ENCODE results near the gene SKAP1. TPM values are rescaled to one million over a fixed set of nuclear protein-coding genes. Genes with fewer than 3 reads are reported as not detected.

SKAP1 gene
- total and polyA plus RNA-seq, 2 of the 13 experiments (the other 11 are each of a cell fraction or from before 2014, with no cell fraction given) = 0.21 TPM; not detected in 1

DNA sequence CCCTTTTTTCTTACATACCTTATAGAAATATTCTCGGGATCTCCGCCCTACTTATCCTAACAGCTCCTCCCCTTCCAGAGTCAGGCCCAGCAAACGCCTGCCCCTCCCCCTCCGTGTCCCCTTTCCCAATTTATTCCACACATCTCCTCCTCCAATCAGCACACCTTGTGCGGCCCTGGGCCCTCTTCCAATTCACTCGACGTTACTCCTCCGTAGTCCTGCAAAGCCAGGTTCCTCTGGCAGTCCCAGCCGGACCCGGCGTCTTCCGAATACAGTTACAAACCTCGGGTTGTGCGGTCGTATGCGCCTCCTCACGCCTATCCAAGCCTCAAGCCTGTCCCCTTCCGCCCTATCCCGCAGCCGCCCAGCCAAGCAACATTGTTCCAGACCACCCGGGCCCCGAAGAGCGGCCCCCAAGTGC, 329.4 kb downstream of the SKAP1 start (continued):
- TF ChIP-seq, protein P1, sequence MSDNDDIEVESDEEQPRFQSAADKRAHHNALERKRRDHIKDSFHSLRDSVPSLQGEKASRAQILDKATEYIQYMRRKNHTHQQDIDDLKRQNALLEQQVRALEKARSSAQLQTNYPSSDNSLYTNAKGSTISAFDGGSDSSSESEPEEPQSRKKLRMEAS (IDR thresholded peaks at IDR 0.05) = no peak
- TF ChIP-seq, protein P2, sequence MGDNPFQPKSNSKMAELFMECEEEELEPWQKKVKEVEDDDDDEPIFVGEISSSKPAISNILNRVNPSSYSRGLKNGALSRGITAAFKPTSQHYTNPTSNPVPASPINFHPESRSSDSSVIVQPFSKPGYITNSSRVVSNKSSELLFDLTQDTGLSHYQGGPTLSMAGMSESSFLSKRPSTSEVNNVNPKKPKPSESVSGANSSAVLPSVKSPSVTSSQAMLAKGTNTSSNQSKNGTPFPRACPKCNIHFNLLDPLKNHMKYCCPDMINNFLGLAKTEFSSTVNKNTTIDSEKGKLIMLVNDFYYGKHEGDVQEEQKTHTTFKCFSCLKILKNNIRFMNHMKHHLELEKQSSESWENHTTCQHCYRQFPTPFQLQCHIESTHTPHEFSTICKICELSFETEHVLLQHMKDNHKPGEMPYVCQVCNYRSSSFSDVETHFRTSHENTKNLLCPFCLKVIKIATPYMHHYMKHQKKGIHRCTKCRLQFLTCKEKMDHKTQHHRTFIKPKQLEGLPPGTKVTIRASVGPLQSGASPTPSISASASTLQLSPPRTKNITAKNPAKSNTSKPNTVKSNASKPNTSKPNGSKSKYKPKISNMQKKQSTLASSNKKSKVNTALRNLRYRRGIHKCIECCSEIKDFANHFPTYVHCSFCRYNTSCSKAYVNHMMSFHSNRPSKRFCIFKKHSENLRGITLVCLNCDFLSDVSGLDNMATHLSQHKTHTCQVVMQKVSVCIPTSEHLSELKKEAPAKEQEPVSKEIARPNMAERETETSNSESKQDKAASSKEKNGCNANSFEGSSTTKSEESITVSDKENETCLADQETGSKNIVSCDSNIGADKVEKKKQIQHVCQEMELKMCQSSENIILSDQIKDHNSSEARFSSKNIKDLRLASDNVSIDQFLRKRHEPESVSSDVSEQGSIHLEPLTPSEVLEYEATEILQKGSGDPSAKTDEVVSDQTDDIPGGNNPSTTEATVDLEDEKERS (CRISPR knock-in tag; IDR thresholded peaks at IDR 0.05) = no peak
- TF ChIP-seq U2AF2 (IDR thresholded peaks at IDR 0.05; ENCODE audit: low read depth, low read length) (no peak), ZNF205 (CRISPR knock-in tag; IDR thresholded peaks at IDR 0.05) (no peak), ZBTB21 (CRISPR knock-in tag; IDR thresholded peaks at IDR 0.05) (no peak), SRSF9 (IDR thresholded peaks at IDR 0.05; ENCODE audit: borderline replicate concordance, insufficient read depth, low read depth, low read length, poor library complexity, severe bottlenecking) (no peak), HES4 (CRISPR knock-in tag; IDR thresholded peaks at IDR 0.05; ENCODE audit: borderline replicate concordance) (no peak; the same call in 1 of the 2 replicates), ZNF343 (CRISPR knock-in tag; IDR thresholded peaks at IDR 0.05) (no peak), MEIS2 (CRISPR knock-in tag; IDR thresholded peaks at IDR 0.05) (no peak), ZNF33A (CRISPR knock-in tag; IDR thresholded peaks at IDR 0.05; ENCODE audit: borderline replicate concordance) (0 out of 2 replicates have a peak, but pooled peaks have one; percentile 15), ZBTB7B (CRISPR knock-in tag; IDR thresholded peaks at IDR 0.05) (0 out of 2 replicates have a peak, but pooled peaks have one; percentile 64), NCOR1 (IDR thresholded peaks at IDR 0.05; ENCODE audit: borderline replicate concordance, low read length) (no peak), CCAR2 (optimal IDR thresholded peaks at IDR 0.05; ENCODE audit: low read depth, low read length) (no peak), MED13 (CRISPR knock-in tag; IDR thresholded peaks at IDR 0.05) (no peak), ZBTB38 (CRISPR knock-in tag; IDR thresholded peaks at IDR 0.05) (no peak), SCMH1 (CRISPR knock-in tag; IDR thresholded peaks at IDR 0.05; ENCODE audit: borderline replicate concordance) (no peak), ZNF75D (CRISPR knock-in tag; IDR thresholded peaks at IDR 0.05; ENCODE audit: borderline replicate concordance) (no peak)
- TF ChIP-seq, protein P3, sequence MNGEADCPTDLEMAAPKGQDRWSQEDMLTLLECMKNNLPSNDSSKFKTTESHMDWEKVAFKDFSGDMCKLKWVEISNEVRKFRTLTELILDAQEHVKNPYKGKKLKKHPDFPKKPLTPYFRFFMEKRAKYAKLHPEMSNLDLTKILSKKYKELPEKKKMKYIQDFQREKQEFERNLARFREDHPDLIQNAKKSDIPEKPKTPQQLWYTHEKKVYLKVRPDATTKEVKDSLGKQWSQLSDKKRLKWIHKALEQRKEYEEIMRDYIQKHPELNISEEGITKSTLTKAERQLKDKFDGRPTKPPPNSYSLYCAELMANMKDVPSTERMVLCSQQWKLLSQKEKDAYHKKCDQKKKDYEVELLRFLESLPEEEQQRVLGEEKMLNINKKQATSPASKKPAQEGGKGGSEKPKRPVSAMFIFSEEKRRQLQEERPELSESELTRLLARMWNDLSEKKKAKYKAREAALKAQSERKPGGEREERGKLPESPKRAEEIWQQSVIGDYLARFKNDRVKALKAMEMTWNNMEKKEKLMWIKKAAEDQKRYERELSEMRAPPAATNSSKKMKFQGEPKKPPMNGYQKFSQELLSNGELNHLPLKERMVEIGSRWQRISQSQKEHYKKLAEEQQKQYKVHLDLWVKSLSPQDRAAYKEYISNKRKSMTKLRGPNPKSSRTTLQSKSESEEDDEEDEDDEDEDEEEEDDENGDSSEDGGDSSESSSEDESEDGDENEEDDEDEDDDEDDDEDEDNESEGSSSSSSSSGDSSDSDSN (CRISPR knock-in tag; IDR thresholded peaks at IDR 0.05) = no peak
- TF ChIP-seq, protein P4, sequence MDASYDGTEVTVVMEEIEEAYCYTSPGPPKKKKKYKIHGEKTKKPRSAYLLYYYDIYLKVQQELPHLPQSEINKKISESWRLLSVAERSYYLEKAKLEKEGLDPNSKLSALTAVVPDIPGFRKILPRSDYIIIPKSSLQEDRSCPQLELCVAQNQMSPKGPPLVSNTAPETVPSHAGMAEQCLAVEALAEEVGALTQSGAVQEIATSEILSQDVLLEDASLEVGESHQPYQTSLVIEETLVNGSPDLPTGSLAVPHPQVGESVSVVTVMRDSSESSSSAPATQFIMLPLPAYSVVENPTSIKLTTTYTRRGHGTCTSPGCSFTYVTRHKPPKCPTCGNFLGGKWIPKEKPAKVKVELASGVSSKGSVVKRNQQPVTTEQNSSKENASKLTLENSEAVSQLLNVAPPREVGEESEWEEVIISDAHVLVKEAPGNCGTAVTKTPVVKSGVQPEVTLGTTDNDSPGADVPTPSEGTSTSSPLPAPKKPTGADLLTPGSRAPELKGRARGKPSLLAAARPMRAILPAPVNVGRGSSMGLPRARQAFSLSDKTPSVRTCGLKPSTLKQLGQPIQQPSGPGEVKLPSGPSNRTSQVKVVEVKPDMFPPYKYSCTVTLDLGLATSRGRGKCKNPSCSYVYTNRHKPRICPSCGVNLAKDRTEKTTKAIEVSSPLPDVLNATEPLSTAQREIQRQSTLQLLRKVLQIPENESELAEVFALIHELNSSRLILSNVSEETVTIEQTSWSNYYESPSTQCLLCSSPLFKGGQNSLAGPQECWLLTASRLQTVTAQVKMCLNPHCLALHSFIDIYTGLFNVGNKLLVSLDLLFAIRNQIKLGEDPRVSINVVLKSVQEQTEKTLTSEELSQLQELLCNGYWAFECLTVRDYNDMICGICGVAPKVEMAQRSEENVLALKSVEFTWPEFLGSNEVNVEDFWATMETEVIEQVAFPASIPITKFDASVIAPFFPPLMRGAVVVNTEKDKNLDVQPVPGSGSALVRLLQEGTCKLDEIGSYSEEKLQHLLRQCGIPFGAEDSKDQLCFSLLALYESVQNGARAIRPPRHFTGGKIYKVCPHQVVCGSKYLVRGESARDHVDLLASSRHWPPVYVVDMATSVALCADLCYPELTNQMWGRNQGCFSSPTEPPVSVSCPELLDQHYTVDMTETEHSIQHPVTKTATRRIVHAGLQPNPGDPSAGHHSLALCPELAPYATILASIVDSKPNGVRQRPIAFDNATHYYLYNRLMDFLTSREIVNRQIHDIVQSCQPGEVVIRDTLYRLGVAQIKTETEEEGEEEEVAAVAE (CRISPR knock-in tag; IDR thresholded peaks at IDR 0.05; ENCODE audit: borderline replicate concordance) = no peak
- TF ChIP-seq, protein P5, sequence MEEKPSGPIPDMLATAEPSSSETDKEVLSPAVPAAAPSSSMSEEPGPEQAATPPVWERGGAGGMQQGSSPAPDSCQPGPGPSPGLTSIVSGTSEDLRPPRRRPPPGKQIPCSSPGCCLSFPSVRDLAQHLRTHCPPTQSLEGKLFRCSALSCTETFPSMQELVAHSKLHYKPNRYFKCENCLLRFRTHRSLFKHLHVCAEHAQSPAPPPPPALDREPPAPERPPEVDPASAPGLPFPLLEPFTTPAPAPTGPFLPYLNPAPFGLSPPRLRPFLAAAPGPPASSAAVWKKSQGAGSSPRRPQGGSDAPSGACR (CRISPR knock-in tag; IDR thresholded peaks at IDR 0.05) = no peak

Data from HepG2 (cell line).